HG03139 (cell line): ENCODE results near the gene YWHAE.
"Not testable (repeated sequence)": the region's sequence is repeated elsewhere in the genome, so short reads cannot be mapped to it uniquely, and the experiment has no call there.

Experiments used
- ATAC-seq: cut with Tn5 transposase; IDR thresholded peaks from one replicate; pipeline ENCODE4 v1.9.1; 2021; ENCODE audit not compliant: unreplicated experiment

The YWHAE gene

GRCh38 chr17:1399679-1400512 lies at the start of gene YWHAE:
Gene YWHAE (minus strand): TSS chr17:1400222. CDS start chr17:1400110, 112 bp downstream.
- ATAC-seq, result peak; percentile 88

- no peak for ATAC-seq
Measured at GRCh38 chr17:1449412-1449967, 49.5 kb upstream of the YWHAE start.

- ATAC-seq, result no peak
Measured at GRCh38 chr17:1447052-1447451, 47.0 kb upstream of the YWHAE start.

- ATAC-seq, result no peak
Measured at GRCh38 chr17:1446201-1446600, 46.2 kb upstream of the YWHAE start.

- not testable (repeated sequence) for ATAC-seq
Measured at GRCh38 chr17:1445695-1446094, 45.7 kb upstream of the YWHAE start.

GRCh38 chr17:1442721-1443120 lies 42.7 kb upstream of the YWHAE start:
- not testable (repeated sequence) for ATAC-seq

- no peak for ATAC-seq
Measured at GRCh38 chr17:1442187-1442586, 42.2 kb upstream of the YWHAE start.

GRCh38 chr17:1440921-1441320 lies 40.9 kb upstream of the YWHAE start:
- no peak for ATAC-seq

GRCh38 chr17:1438593-1439083 lies 38.6 kb upstream of the YWHAE start:
- ATAC-seq, result no peak

GRCh38 chr17:1435326-1435725 lies 35.3 kb upstream of the YWHAE start:
- ATAC-seq, result no peak

GRCh38 chr17:1434150-1434549 lies 34.1 kb upstream of the YWHAE start:
- ATAC-seq, result no peak

GRCh38 chr17:1431631-1432104 lies 31.6 kb upstream of the YWHAE start:
- no peak for ATAC-seq

GRCh38 chr17:1423456-1424135 lies 23.6 kb upstream of the YWHAE start:
- no peak for ATAC-seq

- ATAC-seq, result no peak
Measured at GRCh38 chr17:1422885-1423284, 22.9 kb upstream of the YWHAE start.

- no peak for ATAC-seq
Measured at GRCh38 chr17:1421470-1421869, 21.4 kb upstream of the YWHAE start.

GRCh38 chr17:1420981-1421380 lies 21.0 kb upstream of the YWHAE start:
- ATAC-seq, result no peak

GRCh38 chr17:1420163-1420562 lies 20.1 kb upstream of the YWHAE start:
- ATAC-seq, result no peak

GRCh38 chr17:1418476-1418875 lies 18.5 kb upstream of the YWHAE start:
- not testable (repeated sequence) for ATAC-seq

GRCh38 chr17:1416414-1416813 lies 16.4 kb upstream of the YWHAE start:
- no peak for ATAC-seq

GRCh38 chr17:1414634-1415033 lies 14.6 kb upstream of the YWHAE start:
- no peak for ATAC-seq

GRCh38 chr17:1414001-1414574 lies 14.1 kb upstream of the YWHAE start:
- ATAC-seq, result no peak
